Peyer's patch (tissue), 4 donors: Measurements from ENCODE around the gene NTPCR.

Source experiments
- CTCF ChIP-seq, 6 experiments: fragments of 450-650 bp in 4 of 6; fragments of 200-600 bp in 2 of 6; sonication (generic) in 1 of 6; IDR thresholded peaks; one replicate each; pipeline ENCODE4 v1.5.1; 2017 to 2019; ENCODE audit warnings: antibody characterized with exemption in 6 of 6, mild to moderate bottlenecking in 3 of 6, moderate library complexity in 1 of 6
- POLR2A ChIP-seq, 2 donors: fragments of 450-650 bp; IDR thresholded peaks; one replicate each; pipeline ENCODE4 v1.5.1; 2017; ENCODE audit warnings: antibody characterized with exemption in 2 of 2, mild to moderate bottlenecking in 2 of 2, moderate library complexity in 2 of 2

GRCh38 chr1:233012021-233012420 lies 61.6 kb downstream of the NTPCR start:
- no peak for TF ChIP-seq CTCF (IDR thresholded peaks at IDR 0.05)
- no peak for TF ChIP-seq POLR2A (IDR thresholded peaks at IDR 0.05)
